B cell (primary cell): ENCODE results near the gene ADSS1. TPM values are rescaled to one million over a fixed set of nuclear protein-coding genes. Genes with fewer than 3 reads are reported as not detected.

Source experiments
- ATAC-seq: fragments of 200-7000 bp; cut with Tn5 transposase; one replicate; pipeline ENCODE4 v1.10.0; 2021; ENCODE audit warnings: low read depth, mild to moderate bottlenecking, moderate number of reproducible peaks, moderate library complexity
- CTCF ChIA-PET: fragments of 350-600 bp; sonication (Branson Sonifier 250); formaldehyde crosslinking; loops from one replicate; lab custom pipeline; 2021; ENCODE audit warnings: antibody characterized with exemption, inconsistent platforms; lab: Charles Lee
- POLR2A ChIA-PET: fragments of 350-600 bp; sonication (Branson Sonifier 250); formaldehyde crosslinking; loops from one replicate; lab custom pipeline; 2021; ENCODE audit warnings: antibody characterized with exemption; lab: Charles Lee
- DNase-seq: peaks from one replicate; pipeline ENCODE4 v3.0.0; 2013
- H2AFZ ChIP-seq: 2 replicates; pipeline ENCODE4 v1.6.1; 2012; ENCODE audit warnings: mild to moderate bottlenecking, low read depth, low read length; ENCODE audit not compliant: insufficient read depth, poor library complexity, severe bottlenecking
- H3K27ac ChIP-seq, 2 donors: 1 replicate in 1 of 2; 2 replicates in 1 of 2; pipeline ENCODE4 v1.5.1; 2012 to 2013; ENCODE audit warnings: low read length in 2 of 2, mild to moderate bottlenecking in 2 of 2, moderate library complexity in 1 of 2
- H3K27me3 ChIP-seq, 4 experiments: fragments of 200-600 bp in 1 of 4; sonication (generic) in 1 of 4; replicated peaks in 1 of 4; 1 replicate in 2 of 4; 2 replicates in 2 of 4; pipeline versions ENCODE4 v1.6.1 to v1.7.0; 2013 to 2016; ENCODE audit warnings: low read length in 3 of 4, mild to moderate bottlenecking in 2 of 4, mixed read lengths in 1 of 4, moderate library complexity in 1 of 4; ENCODE audit not compliant: insufficient read depth in 4 of 4, control insufficient read depth in 3 of 4; ENCODE audit errors: control extremely low read depth in 1 of 4
- H3K36me3 ChIP-seq, 2 experiments: replicated peaks in 1 of 2; 1 replicate in 1 of 2; 2 replicates in 1 of 2; pipeline versions ENCODE4 v1.6.1 to v1.7.1; 2013; ENCODE audit warnings: low read length in 1 of 2; ENCODE audit not compliant: insufficient read depth in 2 of 2, control insufficient read depth in 1 of 2; ENCODE audit errors: control extremely low read depth in 1 of 2, extremely low read depth in 1 of 2
- H3K4me1 ChIP-seq, 2 donors: fragments of 200-600 bp in 1 of 2; sonication (generic) in 1 of 2; 1 replicate in 1 of 2; 2 replicates in 1 of 2; pipeline versions ENCODE4 v1.5.1 to v1.6.1; 2013 to 2017; ENCODE audit warnings: low read length in 2 of 2; ENCODE audit not compliant: control insufficient read depth in 2 of 2, insufficient read depth in 2 of 2
- H3K4me2 ChIP-seq: replicated peaks from 2 replicates; pipeline ENCODE3; 2012; ENCODE audit warnings: mild to moderate bottlenecking, low read depth, low read length; ENCODE audit not compliant: poor library complexity, severe bottlenecking
- H3K4me3 ChIP-seq, 5 experiments: fragments of 200-600 bp in 1 of 5; sonication (generic) in 1 of 5; 1 replicate in 3 of 5; 2 replicates in 2 of 5; pipeline versions ENCODE4 v1.5.1 to v1.7.0; 2011 to 2016; ENCODE audit warnings: low read length in 4 of 5, mild to moderate bottlenecking in 4 of 5, low read depth in 2 of 5, control low read depth in 1 of 5, moderate library complexity in 1 of 5; ENCODE audit not compliant: insufficient read depth in 1 of 5; ENCODE audit errors: control extremely low read depth in 1 of 5, extremely low read depth in 1 of 5
- H3K79me2 ChIP-seq: fragments of 200-600 bp; sonication (generic); one replicate; pipeline ENCODE4 v1.6.0; 2016; ENCODE audit warnings: low read length; ENCODE audit not compliant: control insufficient read depth, insufficient read depth
- H3K9ac ChIP-seq: fragments of 200-600 bp; sonication (generic); 2 replicates; pipeline ENCODE4 v1.6.1; 2017; ENCODE audit warnings: mild to moderate bottlenecking, low read length, moderate library complexity
- H3K9me3 ChIP-seq, 3 donors: one replicate each; pipeline versions ENCODE4 v1.6.1 to v1.7.1; 2013; ENCODE audit warnings: low read length in 2 of 3; ENCODE audit not compliant: control insufficient read depth in 2 of 3, insufficient read depth in 1 of 3; ENCODE audit errors: control extremely low read depth in 1 of 3
- H4K20me1 ChIP-seq: 2 replicates; pipeline ENCODE4 v1.6.0; 2012; ENCODE audit warnings: mild to moderate bottlenecking, low read length; ENCODE audit not compliant: insufficient read depth, control insufficient read depth, poor library complexity, severe bottlenecking
- H3K27ac Mint-ChIP-seq: one replicate; pipeline ENCODE4 v1.8.0; 2021; ENCODE audit warnings: mixed read lengths
- H3K27me3 Mint-ChIP-seq: one replicate; pipeline ENCODE4 v1.8.0; 2021; ENCODE audit warnings: mixed read lengths
- H3K4me1 Mint-ChIP-seq: one replicate; pipeline ENCODE4 v1.8.0; 2021; ENCODE audit warnings: mixed read lengths
- H3K4me3 Mint-ChIP-seq: one replicate; pipeline ENCODE4 v1.8.0; 2021; ENCODE audit warnings: mixed read lengths
- H3K9me3 Mint-ChIP-seq: one replicate; pipeline ENCODE4 v1.8.0; 2022; ENCODE audit warnings: mixed read lengths; ENCODE audit not compliant: insufficient read depth
- CTCF ChIP-seq: fragments of 200-600 bp; IDR thresholded peaks from one replicate; pipeline ENCODE4 v1.8.0; 2022; ENCODE audit warnings: antibody characterized with exemption, mild to moderate bottlenecking
- EZH2 ChIP-seq: IDR thresholded peaks from 2 replicates; pipeline ENCODE4 v1.6.1; 2012; ENCODE audit warnings: borderline replicate concordance, low read depth, mild to moderate bottlenecking, moderate library complexity, low read length; ENCODE audit not compliant: insufficient read depth, poor library complexity, severe bottlenecking
- WGBS: methylation state at CpG from one replicate; pipeline ENCODE4 v1.1.5; 2013; ENCODE audit warnings: missing lambda C conversion rate; ENCODE audit not compliant: insufficient coverage; 5-methylcytosine and 5-hydroxymethylcytosine counted together
- intact Hi-C: fragments of 100-400 bp; cut with micrococcal nuclease; formaldehyde crosslinking; loops from one replicate; pipeline ENCODE4 v1.10.0; 2022
- polyA plus RNA-seq: library from polyadenylated mRNA; depleted of rRNA; stranded (reverse); fragments of >200 nt; gene quantifications from 2 replicates; pipeline ENCODE4 v1.2.3, GENCODE V29; 2012
- total RNA-seq, 2 donors: library from RNA; stranded (reverse); fragments of 120-200 nt in 1 of 2; gene quantifications; 1 replicate in 1 of 2; 2 replicates in 1 of 2; pipeline versions ENCODE4 v1.2.3 to v1.2.4, GENCODE V29; 2013 to 2022

Gene ADSS1
- total and polyA plus RNA-seq, 2 donors (not counting 1 experiment from before 2014, with no cell fraction given): 0.33 to 1.7 TPM

- peak overlapping the region; percentile 26 for H3K27ac Mint-ChIP-seq
- H3K4me3 ChIP-seq: no peak overlapping the region
- H3K4me1 Mint-ChIP-seq: peaks cover 16% of the 10 kb centered on the region
- peaks cover 55% of the 10 kb centered on the region for H4K20me1 ChIP-seq
- H3K27me3 ChIP-seq: no peaks in the 10 kb centered on the region
- no peak overlapping the region for H3K4me2 ChIP-seq
- peaks cover 4 to 11% of the 10 kb centered on the region in 2 donors for H3K4me1 ChIP-seq
- TF ChIP-seq EZH2 (no peak), CTCF (no peak)
- H3K36me3 ChIP-seq: peaks cover 0 to 31% of the 10 kb centered on the region in 2 experiments
- WGBS: 85% methylated on average over 14 of the region's 14 CpGs
- intact Hi-C loops: no loop called here
- H3K4me3 Mint-ChIP-seq: no peak overlapping the region
- DNase-seq (no peak), ATAC-seq (no peak)
- POLR2A ChIA-PET: no interaction called here
- H3K27me3 Mint-ChIP-seq: no peaks in the 10 kb centered on the region
- H3K9me3 Mint-ChIP-seq: no peaks in the 10 kb centered on the region
- H3K9ac ChIP-seq: no peak overlapping the region
- H3K79me2 ChIP-seq: peaks cover 29% of the 10 kb centered on the region
- no peak overlapping the region for H2AFZ ChIP-seq
- H3K9me3 ChIP-seq: no peaks in the 10 kb centered on the region
- CTCF ChIA-PET: no interaction called here
- no peak overlapping the region for H3K27ac ChIP-seq
Measured at GRCh38 chr14:104700225-104700651, 23.8 kb upstream of the ADSS1 start.

DNA sequence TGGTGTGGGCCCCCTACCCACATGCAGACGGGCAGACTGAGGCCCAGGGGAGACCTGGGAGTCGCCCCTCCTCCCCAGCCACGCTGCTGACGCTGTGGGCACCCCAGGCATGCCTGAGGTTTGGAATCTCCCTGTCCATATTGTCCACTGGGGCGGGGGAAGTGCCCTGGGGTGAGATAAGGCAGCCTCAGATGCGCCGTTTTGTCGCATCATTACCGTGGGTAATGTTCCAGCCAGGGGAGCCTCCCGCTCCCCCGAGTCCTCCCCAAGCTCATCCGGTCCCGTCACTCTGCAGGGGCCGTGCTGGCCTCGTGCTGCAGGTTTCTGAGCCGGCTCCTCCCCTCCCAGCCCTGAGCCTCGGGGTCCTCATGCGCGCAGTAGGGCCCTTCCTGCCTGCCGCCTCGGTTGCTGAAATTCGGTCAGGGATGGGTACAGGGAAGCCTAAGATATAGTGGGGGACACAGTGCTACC is 23.2 kb upstream of the ADSS1 start:
- H3K27me3 ChIP-seq: no peaks in the 10 kb centered on the region
- intact Hi-C loops: no loop called here
- no peaks in the 10 kb centered on the region for H3K9me3 Mint-ChIP-seq
- no peaks in the 10 kb centered on the region for H3K27me3 Mint-ChIP-seq
- H3K4me3 ChIP-seq: no peak overlapping the region
- H3K9me3 ChIP-seq: no peaks in the 10 kb centered on the region
- H3K4me1 ChIP-seq: peaks cover 0 to 6% of the 10 kb centered on the region in 2 donors
- no peak overlapping the region for H3K27ac ChIP-seq
- no peak overlapping the region for H3K4me3 Mint-ChIP-seq
- H2AFZ ChIP-seq: no peak overlapping the region
- no peak overlapping the region for H3K27ac Mint-ChIP-seq
- TF ChIP-seq CTCF (no peak), EZH2 (no peak)
- DNase-seq: no peak
- H3K79me2 ChIP-seq: peaks cover 24% of the 10 kb centered on the region
- 86% methylated on average over 20 of the region's 22 CpGs for WGBS
- peaks cover 0 to 31% of the 10 kb centered on the region in 2 experiments for H3K36me3 ChIP-seq
- POLR2A ChIA-PET: no interaction called here
- peaks cover 49% of the 10 kb centered on the region for H4K20me1 ChIP-seq
- CTCF ChIA-PET: no interaction called here
- no peak for ATAC-seq
- no peak overlapping the region for H3K9ac ChIP-seq
- H3K4me2 ChIP-seq: no peak overlapping the region
- H3K4me1 Mint-ChIP-seq: peaks cover 10% of the 10 kb centered on the region
